H1 (cell line): ENCODE data around the gene CD79A. TPM values are rescaled to one million over a fixed set of nuclear protein-coding genes. Genes with fewer than 3 reads are reported as not detected.

Source experiments
- CHD1 ChIP-seq: IDR thresholded peaks from 2 replicates; pipeline ENCODE4 v1.6.1; 2012; ENCODE audit warnings: low read depth, low read length, improper control_type of control experiment
- EGR1 ChIP-seq: IDR thresholded peaks from 2 replicates; pipeline ENCODE4 v1.6.1; 2011; ENCODE audit warnings: low read depth, low read length, borderline replicate concordance
- KDM4A ChIP-seq: IDR thresholded peaks from one replicate; pipeline ENCODE4 v1.7.1; 2012; ENCODE audit warnings: low read depth, mild to moderate bottlenecking, moderate library complexity, low read length, inconsistent platforms; ENCODE audit not compliant: severe bottlenecking
- KDM5A ChIP-seq: fragments of 200-600 bp; IDR thresholded peaks from 2 replicates; pipeline ENCODE4 v1.7.1; 2012; ENCODE audit warnings: mild to moderate bottlenecking, low read length, inconsistent platforms, mixed read lengths
- RFX5 ChIP-seq: IDR thresholded peaks from 2 replicates; pipeline ENCODE4 v1.6.1; 2011; ENCODE audit warnings: low read depth, low read length, improper control_type of control experiment, borderline replicate concordance
- SIN3A ChIP-seq, 2 experiments: IDR thresholded peaks in 1 of 2; conservative IDR thresholded peaks in 1 of 2; 2 replicates each; pipeline ENCODE4 v1.6.1; 2011 to 2012; ENCODE audit warnings: low read length in 2 of 2, improper control_type of control experiment in 1 of 2, low read depth in 1 of 2, mild to moderate bottlenecking in 1 of 2
- SUZ12 ChIP-seq: fragments of 200-600 bp; sonication (generic); IDR thresholded peaks from 2 replicates; pipeline ENCODE4 v1.6.1; 2012; ENCODE audit warnings: mild to moderate bottlenecking, inconsistent platforms, low read length, moderate library complexity, mixed read lengths
- YY1 ChIP-seq: IDR thresholded peaks from 2 replicates; pipeline ENCODE4 v1.6.1; 2011; ENCODE audit warnings: low read depth, mild to moderate bottlenecking, low read length
- polyA plus RNA-seq, 7 experiments: library from polyadenylated mRNA; depleted of rRNA in 3 of 7; stranded (reverse) in 5 of 7; unstranded in 2 of 7; fragments of >200 nt in 5 of 7; fragments of 200-250 nt in 2 of 7; gene quantifications; 1 replicate in 5 of 7; 2 replicates in 1 of 7; 4 replicates in 1 of 7; pipeline versions ENCODE4 v1.2.1 to v1.2.3, GENCODE V29; 2011 to 2013; ENCODE audit warnings: missing spikeins in 2 of 7, mixed read lengths in 2 of 7
- total RNA-seq: library from RNA; stranded (reverse); fragmentation: NEBNext Ultra II Directional; extraction: Animal tissue kit (Norgen Biotek cat#: 25700); gene quantifications from 2 replicates; pipeline ENCODE4 v1.2.1, GENCODE V29; 2021
- TF ChIP-seq, protein P1 (sequence below): fragments of 300-600 bp; sonication (generic); IDR thresholded peaks from 2 replicates; pipeline ENCODE4 v1.7.1; 2012; ENCODE audit warnings: low read length, moderate library complexity, mild to moderate bottlenecking, inconsistent platforms; ENCODE audit not compliant: insufficient replicate concordance

CD79A gene
- total and polyA plus RNA-seq, 2 of the 8 experiments (the other 6 are each of a cell fraction or from before 2014, with no cell fraction given) = 0.54 to 0.77 TPM

DNA sequence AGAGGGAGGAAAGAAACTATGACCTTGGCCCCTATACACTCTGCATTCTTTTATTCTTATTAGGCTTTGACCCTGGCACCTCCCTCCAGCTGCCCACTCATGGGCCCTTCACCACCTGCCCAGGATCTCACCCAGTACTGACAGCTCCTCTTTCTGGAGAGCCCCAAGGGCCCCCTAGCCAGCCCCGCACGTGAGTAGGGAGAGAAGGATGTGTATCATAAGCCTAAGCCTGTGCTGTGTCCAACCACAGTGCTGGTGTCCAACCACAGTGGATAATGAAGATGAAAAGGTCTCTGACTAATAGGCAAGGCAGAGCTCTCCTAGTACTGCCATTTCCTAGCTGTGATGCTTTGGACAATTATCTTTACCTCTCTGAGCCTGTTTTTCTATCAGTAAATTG lies 28.0 kb upstream of the CD79A start (continued):
- TF ChIP-seq, protein P1, sequence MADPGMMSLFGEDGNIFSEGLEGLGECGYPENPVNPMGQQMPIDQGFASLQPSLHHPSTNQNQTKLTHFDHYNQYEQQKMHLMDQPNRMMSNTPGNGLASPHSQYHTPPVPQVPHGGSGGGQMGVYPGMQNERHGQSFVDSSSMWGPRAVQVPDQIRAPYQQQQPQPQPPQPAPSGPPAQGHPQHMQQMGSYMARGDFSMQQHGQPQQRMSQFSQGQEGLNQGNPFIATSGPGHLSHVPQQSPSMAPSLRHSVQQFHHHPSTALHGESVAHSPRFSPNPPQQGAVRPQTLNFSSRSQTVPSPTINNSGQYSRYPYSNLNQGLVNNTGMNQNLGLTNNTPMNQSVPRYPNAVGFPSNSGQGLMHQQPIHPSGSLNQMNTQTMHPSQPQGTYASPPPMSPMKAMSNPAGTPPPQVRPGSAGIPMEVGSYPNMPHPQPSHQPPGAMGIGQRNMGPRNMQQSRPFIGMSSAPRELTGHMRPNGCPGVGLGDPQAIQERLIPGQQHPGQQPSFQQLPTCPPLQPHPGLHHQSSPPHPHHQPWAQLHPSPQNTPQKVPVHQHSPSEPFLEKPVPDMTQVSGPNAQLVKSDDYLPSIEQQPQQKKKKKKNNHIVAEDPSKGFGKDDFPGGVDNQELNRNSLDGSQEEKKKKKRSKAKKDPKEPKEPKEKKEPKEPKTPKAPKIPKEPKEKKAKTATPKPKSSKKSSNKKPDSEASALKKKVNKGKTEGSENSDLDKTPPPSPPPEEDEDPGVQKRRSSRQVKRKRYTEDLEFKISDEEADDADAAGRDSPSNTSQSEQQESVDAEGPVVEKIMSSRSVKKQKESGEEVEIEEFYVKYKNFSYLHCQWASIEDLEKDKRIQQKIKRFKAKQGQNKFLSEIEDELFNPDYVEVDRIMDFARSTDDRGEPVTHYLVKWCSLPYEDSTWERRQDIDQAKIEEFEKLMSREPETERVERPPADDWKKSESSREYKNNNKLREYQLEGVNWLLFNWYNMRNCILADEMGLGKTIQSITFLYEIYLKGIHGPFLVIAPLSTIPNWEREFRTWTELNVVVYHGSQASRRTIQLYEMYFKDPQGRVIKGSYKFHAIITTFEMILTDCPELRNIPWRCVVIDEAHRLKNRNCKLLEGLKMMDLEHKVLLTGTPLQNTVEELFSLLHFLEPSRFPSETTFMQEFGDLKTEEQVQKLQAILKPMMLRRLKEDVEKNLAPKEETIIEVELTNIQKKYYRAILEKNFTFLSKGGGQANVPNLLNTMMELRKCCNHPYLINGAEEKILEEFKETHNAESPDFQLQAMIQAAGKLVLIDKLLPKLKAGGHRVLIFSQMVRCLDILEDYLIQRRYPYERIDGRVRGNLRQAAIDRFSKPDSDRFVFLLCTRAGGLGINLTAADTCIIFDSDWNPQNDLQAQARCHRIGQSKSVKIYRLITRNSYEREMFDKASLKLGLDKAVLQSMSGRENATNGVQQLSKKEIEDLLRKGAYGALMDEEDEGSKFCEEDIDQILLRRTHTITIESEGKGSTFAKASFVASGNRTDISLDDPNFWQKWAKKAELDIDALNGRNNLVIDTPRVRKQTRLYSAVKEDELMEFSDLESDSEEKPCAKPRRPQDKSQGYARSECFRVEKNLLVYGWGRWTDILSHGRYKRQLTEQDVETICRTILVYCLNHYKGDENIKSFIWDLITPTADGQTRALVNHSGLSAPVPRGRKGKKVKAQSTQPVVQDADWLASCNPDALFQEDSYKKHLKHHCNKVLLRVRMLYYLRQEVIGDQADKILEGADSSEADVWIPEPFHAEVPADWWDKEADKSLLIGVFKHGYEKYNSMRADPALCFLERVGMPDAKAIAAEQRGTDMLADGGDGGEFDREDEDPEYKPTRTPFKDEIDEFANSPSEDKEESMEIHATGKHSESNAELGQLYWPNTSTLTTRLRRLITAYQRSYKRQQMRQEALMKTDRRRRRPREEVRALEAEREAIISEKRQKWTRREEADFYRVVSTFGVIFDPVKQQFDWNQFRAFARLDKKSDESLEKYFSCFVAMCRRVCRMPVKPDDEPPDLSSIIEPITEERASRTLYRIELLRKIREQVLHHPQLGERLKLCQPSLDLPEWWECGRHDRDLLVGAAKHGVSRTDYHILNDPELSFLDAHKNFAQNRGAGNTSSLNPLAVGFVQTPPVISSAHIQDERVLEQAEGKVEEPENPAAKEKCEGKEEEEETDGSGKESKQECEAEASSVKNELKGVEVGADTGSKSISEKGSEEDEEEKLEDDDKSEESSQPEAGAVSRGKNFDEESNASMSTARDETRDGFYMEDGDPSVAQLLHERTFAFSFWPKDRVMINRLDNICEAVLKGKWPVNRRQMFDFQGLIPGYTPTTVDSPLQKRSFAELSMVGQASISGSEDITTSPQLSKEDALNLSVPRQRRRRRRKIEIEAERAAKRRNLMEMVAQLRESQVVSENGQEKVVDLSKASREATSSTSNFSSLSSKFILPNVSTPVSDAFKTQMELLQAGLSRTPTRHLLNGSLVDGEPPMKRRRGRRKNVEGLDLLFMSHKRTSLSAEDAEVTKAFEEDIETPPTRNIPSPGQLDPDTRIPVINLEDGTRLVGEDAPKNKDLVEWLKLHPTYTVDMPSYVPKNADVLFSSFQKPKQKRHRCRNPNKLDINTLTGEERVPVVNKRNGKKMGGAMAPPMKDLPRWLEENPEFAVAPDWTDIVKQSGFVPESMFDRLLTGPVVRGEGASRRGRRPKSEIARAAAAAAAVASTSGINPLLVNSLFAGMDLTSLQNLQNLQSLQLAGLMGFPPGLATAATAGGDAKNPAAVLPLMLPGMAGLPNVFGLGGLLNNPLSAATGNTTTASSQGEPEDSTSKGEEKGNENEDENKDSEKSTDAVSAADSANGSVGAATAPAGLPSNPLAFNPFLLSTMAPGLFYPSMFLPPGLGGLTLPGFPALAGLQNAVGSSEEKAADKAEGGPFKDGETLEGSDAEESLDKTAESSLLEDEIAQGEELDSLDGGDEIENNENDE = no peak
- TF ChIP-seq RFX5 (no peak), SUZ12 (no peak), EGR1 (no peak), CHD1 (no peak), KDM5A (no peak), YY1 (no peak), SIN3A (conservative IDR thresholded peaks at IDR 0.05 in 1 of 2, IDR thresholded peaks at IDR 0.05 in 1 of 2; ENCODE audit: low read depth in 1 of 2, low read length in 2 of 2) (no peak), KDM4A (no peak)
